NCI-H1417 treated with DMSO at 0.1 percent for 48 hours (cell line): Measurements from ENCODE around the gene DCAF8L2.
"Not testable (repeated sequence)": the region's sequence is repeated elsewhere in the genome, so short reads cannot be mapped to it uniquely, and the experiment has no call there.

Source experiments
- DNase-seq: peaks from one replicate; lab custom pipeline; 2025; lab: John Stamatoyannopoulos, UW

The DCAF8L2 gene

GRCh38 chrX:27679281-27679680, 89.1 kb downstream of the DCAF8L2 start:
- DNase-seq: no peak

- no peak for DNase-seq
These were observed 90.6 kb downstream of the DCAF8L2 start for GRCh38 chrX:27680726-27681125.

- DNase-seq: not testable (repeated sequence)
These were observed 93.5 kb downstream of the DCAF8L2 start for GRCh38 chrX:27683566-27684208.

- no peak for DNase-seq
These were observed 104.5 kb downstream of the DCAF8L2 start for GRCh38 chrX:27694667-27695066.

GRCh38 chrX:27706526-27706925, 116.4 kb downstream of the DCAF8L2 start:
- DNase-seq: no peak

- no peak for DNase-seq
These were observed 125.5 kb downstream of the DCAF8L2 start for GRCh38 chrX:27715610-27716009.

- DNase-seq: no peak
These were observed 138.1 kb downstream of the DCAF8L2 start for GRCh38 chrX:27728291-27728690.

- no peak for DNase-seq
These were observed 141.8 kb downstream of the DCAF8L2 start for GRCh38 chrX:27731962-27732361.

- DNase-seq: no peak
These were observed 145.8 kb downstream of the DCAF8L2 start for GRCh38 chrX:27735914-27736313.

- DNase-seq: no peak
These were observed 150.8 kb downstream of the DCAF8L2 start for GRCh38 chrX:27740933-27741332.

GRCh38 chrX:27743521-27743920, 153.4 kb downstream of the DCAF8L2 start:
- not testable (repeated sequence) for DNase-seq

GRCh38 chrX:27746516-27746915, 156.4 kb downstream of the DCAF8L2 start:
- DNase-seq: no peak

- not testable (repeated sequence) for DNase-seq
These were observed 160.2 kb downstream of the DCAF8L2 start for GRCh38 chrX:27750298-27750697.

GRCh38 chrX:27751976-27752375, 161.8 kb downstream of the DCAF8L2 start:
- DNase-seq: no peak

- DNase-seq: no peak
These were observed 175.6 kb downstream of the DCAF8L2 start for GRCh38 chrX:27765718-27766117.

GRCh38 chrX:27767387-27767786, 177.2 kb downstream of the DCAF8L2 start:
- no peak for DNase-seq

GRCh38 chrX:27775984-27776383, 185.8 kb downstream of the DCAF8L2 start:
- DNase-seq: no peak

GRCh38 chrX:27796640-27797257, 206.6 kb downstream of the DCAF8L2 start:
- no peak for DNase-seq

- no peak for DNase-seq
These were observed 207.4 kb downstream of the DCAF8L2 start for GRCh38 chrX:27797575-27797974.
